ENCODE results near the gene AUTS2. TPM values are rescaled to one million over a fixed set of nuclear protein-coding genes. Genes with fewer than 3 reads are reported as not detected.

Gene AUTS2
- total and polyA plus RNA-seq, 2 experiments from 2014 or later, result 32.0 to 91.0 TPM

- no peak for TF ChIP-seq REST (IDR thresholded peaks at IDR 0.05; ENCODE audit: unreplicated experiment)
- no peak for TF ChIP-seq ETS1 (IDR thresholded peaks at IDR 0.05)
- no peak for TF ChIP-seq ZNF331 (CRISPR knock-in tag; IDR thresholded peaks at IDR 0.05; ENCODE audit: low read depth)
Observed at GRCh38 chr7:69935107-69935506, 336.8 kb downstream of the AUTS2 start (continued).

- no peaks in the 10 kb centered on the region for H3K27me3 Mint-ChIP-seq (ENCODE audit: insufficient read depth, low read depth, poor library complexity)
- no peak overlapping the region for H3K27ac ChIP-seq (ENCODE audit: low read depth)
- H3K27me3 ChIP-seq (ENCODE audit: insufficient read depth), result no peaks in the 10 kb centered on the region
- no peaks in the 10 kb centered on the region for H4K20me1 ChIP-seq (replicated peaks; ENCODE audit: insufficient read depth)
- no peaks in the 10 kb centered on the region for H3K79me2 ChIP-seq (replicated peaks; ENCODE audit: insufficient read depth)
- no peak for DNase-seq (ENCODE audit: low spot score)
- H3K4me1 Mint-ChIP-seq, result no peaks in the 10 kb centered on the region; the same call in 2 of the 3 replicates
- no peak overlapping the region for H3K27ac Mint-ChIP-seq
- H3K4me3 ChIP-seq, result no peak overlapping the region
- no peak overlapping the region for H3K4me3 Mint-ChIP-seq
- H3F3A ChIP-seq (replicated peaks; ENCODE audit: low read depth), result no peaks in the 10 kb centered on the region
- H2AFZ ChIP-seq, result no peak overlapping the region
- no peaks in the 10 kb centered on the region for H3K4me1 ChIP-seq (ENCODE audit: insufficient read depth)
- H3K9me3 Mint-ChIP-seq, result no peaks in the 10 kb centered on the region
- no peak for ATAC-seq
- H3K36me3 ChIP-seq (ENCODE audit: insufficient read depth), result no peaks in the 10 kb centered on the region
- no peaks in the 10 kb centered on the region for H3K36me3 Mint-ChIP-seq (ENCODE audit: low read depth)
- 0 out of 2 replicates have a peak, but pooled peaks cover 3% of the 10 kb centered on the region for H3K9me2 ChIP-seq (ENCODE audit: insufficient read depth)
- H3K4me2 ChIP-seq, result no peak overlapping the region
- no peak for TF ChIP-seq ZNF462 (CRISPR knock-in tag; IDR thresholded peaks at IDR 0.05)
- TF ChIP-seq EZH2phosphoT487 (IDR thresholded peaks at IDR 0.05; ENCODE audit: unreplicated experiment), result no peak
- TF ChIP-seq REST (IDR thresholded peaks at IDR 0.05; ENCODE audit: unreplicated experiment), result no peak
- TF ChIP-seq ZNF331 (CRISPR knock-in tag; IDR thresholded peaks at IDR 0.05; ENCODE audit: low read depth), result no peak
- TF ChIP-seq ZNF114 (CRISPR knock-in tag; IDR thresholded peaks at IDR 0.05), result no peak
- no peak for TF ChIP-seq CREB1 (CRISPR knock-in tag; IDR thresholded peaks at IDR 0.05; ENCODE audit: low read depth)
- TF ChIP-seq EZH2 (IDR thresholded peaks at IDR 0.05; ENCODE audit: low read depth, unreplicated experiment), result no peak
- TF ChIP-seq STAT1 (IDR thresholded peaks at IDR 0.05; ENCODE audit: unreplicated experiment), result no peak
Observed at GRCh38 chr7:69937097-69937496, 338.8 kb downstream of the AUTS2 start.

All from GM23338 (cell line).